Measurements from ENCODE around the gene CCDC88A. TPM values are rescaled to one million over a fixed set of nuclear protein-coding genes. Genes with fewer than 3 reads are reported as not detected.
"Not testable (repeated sequence)": the region's sequence is repeated elsewhere in the genome, so short reads cannot be mapped to it uniquely, and the experiment has no call there.

CCDC88A gene, protein sequence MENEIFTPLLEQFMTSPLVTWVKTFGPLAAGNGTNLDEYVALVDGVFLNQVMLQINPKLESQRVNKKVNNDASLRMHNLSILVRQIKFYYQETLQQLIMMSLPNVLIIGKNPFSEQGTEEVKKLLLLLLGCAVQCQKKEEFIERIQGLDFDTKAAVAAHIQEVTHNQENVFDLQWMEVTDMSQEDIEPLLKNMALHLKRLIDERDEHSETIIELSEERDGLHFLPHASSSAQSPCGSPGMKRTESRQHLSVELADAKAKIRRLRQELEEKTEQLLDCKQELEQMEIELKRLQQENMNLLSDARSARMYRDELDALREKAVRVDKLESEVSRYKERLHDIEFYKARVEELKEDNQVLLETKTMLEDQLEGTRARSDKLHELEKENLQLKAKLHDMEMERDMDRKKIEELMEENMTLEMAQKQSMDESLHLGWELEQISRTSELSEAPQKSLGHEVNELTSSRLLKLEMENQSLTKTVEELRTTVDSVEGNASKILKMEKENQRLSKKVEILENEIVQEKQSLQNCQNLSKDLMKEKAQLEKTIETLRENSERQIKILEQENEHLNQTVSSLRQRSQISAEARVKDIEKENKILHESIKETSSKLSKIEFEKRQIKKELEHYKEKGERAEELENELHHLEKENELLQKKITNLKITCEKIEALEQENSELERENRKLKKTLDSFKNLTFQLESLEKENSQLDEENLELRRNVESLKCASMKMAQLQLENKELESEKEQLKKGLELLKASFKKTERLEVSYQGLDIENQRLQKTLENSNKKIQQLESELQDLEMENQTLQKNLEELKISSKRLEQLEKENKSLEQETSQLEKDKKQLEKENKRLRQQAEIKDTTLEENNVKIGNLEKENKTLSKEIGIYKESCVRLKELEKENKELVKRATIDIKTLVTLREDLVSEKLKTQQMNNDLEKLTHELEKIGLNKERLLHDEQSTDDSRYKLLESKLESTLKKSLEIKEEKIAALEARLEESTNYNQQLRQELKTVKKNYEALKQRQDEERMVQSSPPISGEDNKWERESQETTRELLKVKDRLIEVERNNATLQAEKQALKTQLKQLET (N-terminal part only)
- 10 to 100 TPM; 41.6 to 94.2 (median 65.4) TPM for polyA plus RNA-seq (ENCODE audit: insufficient read length in 10 of 10)
- long read RNA-seq, donor 1, partial matches to known transcripts, result 12 of 14 reads
- long read RNA-seq, donor 1, other reads (novel, unspliced or antisense), result 0 of 14 reads
- long read RNA-seq, donor 2, partial matches to known transcripts, result 13 of 13 reads
- long read RNA-seq, donor 2, other reads (novel, unspliced or antisense), result 0 of 13 reads
- long read RNA-seq, donor 3, result 0 reads
- long read RNA-seq, donor 4, partial matches to known transcripts, result 0 of 1 reads
- long read RNA-seq, donor 4, other reads (novel, unspliced or antisense), result 0 of 1 reads
- long read RNA-seq, donor 5, partial matches to known transcripts, result 0 of 4 reads
- long read RNA-seq, donor 5, other reads (novel, unspliced or antisense), result 0 of 4 reads
- long read RNA-seq, donor 6, partial matches to known transcripts, result 0 of 6 reads
- long read RNA-seq, donor 6, other reads (novel, unspliced or antisense), result 0 of 6 reads
- long read RNA-seq, donor 7, full-length matches to known transcripts, result 2 of 2 reads
- long read RNA-seq, donor 7, partial matches to known transcripts, result 0 of 2 reads
- long read RNA-seq, donor 7, other reads (novel, unspliced or antisense), result 0 of 2 reads
- long read RNA-seq, donor 8, full-length matches to known transcripts, result 2 of 13 reads
- long read RNA-seq, donor 8, partial matches to known transcripts, result 11 of 13 reads
- long read RNA-seq, donor 8, other reads (novel, unspliced or antisense), result 0 of 13 reads
- long read RNA-seq, donor 9, full-length matches to known transcripts, result 3 of 3 reads
- long read RNA-seq, donor 9, partial matches to known transcripts, result 0 of 3 reads
- long read RNA-seq, donor 9, other reads (novel, unspliced or antisense), result 0 of 3 reads

GRCh38 chr2:55419679-55420438 lies at the start of gene CCDC88A:
Gene CCDC88A (minus strand): TSS chr2:55419856. CDS start chr2:55419079, 777 bp downstream.
- peak; percentile 98 to 100 (median 99) for DNase-seq

- DNase-seq, result no peak
Observed at GRCh38 chr2:55461679-55462078, 42.0 kb upstream of the CCDC88A start.

DNA sequence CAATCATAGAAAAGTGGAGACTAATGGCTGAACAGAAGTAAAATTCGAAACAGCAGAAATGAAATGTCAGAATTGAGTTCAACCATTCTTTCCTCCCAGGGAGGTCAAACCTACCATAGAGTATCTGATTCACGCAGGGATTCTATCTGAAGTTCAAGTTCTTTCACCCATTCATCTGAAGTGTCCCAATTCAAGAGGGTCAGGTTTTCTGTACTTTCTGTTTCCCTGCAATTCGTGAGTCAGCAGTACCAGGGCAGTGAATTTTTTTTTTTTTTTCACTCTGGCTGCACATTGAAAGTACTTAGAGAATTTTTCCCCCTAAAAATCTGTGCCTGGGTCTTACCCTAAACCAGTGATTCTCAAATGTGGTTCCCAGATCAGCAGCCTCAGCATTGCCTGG lies 40.9 kb upstream of the CCDC88A start:
- no peak for DNase-seq

DNA sequence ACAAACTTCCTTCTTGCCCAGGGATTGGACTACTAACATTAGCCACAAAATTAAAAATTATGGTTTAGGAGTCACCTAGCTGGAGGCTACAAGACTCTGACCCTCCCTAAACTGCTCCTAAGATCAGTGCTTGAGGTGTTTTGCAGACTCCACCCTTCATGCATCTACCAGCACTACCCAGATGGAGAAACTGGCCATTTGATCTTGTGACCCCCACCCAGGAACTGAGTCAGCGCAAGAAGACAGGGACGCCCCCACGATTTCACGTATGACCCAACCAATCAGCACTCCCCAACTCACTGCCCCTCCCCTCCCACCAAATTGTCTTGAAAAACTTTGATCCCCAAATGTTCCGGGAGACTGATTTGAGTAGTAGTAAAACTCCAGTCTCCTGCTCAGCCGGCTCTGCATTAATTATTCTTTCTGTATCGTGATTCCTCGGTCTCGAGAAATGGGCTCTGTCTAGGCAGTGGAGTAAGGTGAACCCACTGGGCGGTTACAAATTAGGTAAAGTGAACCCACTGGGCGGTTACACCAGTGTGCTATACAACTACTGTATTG lies 40.1 kb upstream of the CCDC88A start:
- no peak for DNase-seq

DNA sequence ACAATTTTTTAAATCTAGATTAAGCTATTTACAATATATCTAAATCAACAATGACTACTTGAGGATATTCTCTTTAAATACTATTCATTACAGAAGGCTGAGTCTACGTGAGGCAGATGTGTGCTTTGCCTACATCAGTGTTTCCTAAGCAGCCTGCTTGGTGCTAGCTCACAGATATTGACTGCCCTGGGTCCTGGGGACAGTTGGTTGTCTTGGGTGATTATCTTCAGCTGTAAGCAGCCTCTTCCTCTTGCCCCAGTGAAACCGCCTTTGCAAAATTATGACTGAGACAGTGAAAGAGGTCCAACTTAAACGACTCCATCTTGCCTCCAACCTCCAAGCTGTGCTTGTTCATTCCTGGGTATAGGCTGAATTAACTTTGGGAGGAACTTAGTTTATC lies 39.6 kb upstream of the CCDC88A start:
- DNase-seq, result no peak

DNA sequence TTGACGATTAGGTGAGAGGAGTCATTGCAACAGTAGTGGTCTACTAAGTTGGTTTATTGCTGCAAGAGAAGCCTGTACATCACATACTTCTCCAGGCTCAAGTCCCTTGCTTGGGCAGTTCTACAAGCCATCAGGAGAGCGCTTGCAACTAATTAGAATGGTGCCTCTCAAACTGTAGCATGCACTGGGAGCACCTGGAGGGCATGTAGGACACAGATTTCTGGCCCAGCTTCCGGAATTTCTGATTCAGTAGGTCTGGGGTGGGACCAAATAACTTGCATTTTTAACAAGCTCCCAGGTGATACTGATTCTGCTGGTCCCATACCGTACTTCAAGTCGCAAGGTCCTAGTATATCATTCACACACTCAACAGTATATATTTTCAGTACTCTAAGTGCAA lies 34.5 kb upstream of the CCDC88A start:
- no peak for DNase-seq

DNA sequence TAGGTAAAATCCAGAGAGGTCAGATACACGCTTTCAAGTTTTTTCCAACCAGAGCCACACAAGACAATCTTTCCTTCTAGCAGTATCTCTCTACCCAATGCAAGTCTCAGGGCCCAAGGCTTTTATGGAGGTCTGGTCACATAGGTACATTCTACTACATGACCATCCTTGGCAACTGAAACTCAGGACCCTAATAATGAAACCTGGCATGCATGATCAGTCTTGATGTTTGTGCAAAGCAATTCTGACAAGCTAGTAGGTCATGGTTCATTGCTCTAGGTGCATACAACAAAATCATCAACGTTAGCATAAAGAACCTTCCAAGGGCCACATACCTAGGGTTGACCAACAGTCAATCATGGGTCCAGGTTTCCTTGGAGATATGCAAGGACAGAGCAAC lies 33.2 kb upstream of the CCDC88A start:
- DNase-seq, result no peak

- DNase-seq, result peak in 2 of 3 donors; percentile 10 to 24
Observed at GRCh38 chr2:55451699-55452098, 32.0 kb upstream of the CCDC88A start.

DNA sequence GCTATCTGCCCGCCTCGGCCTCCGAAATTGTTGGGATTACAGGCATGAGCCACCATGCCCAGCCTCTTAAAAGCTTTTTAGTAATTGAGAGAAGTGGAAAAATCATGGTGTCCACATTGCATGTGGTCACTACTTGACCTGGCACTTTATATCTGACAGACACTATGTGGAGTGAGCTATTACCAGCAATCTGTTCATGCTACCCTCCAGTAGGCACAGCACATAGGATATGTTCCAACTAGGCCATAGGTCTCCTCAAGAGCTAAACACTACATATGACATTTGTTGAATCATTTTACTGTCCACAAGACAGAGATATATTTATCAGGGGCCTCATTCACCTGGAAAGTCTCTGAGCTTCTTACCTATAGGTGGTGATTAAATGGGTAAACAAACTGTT lies 30.4 kb upstream of the CCDC88A start:
- not testable (repeated sequence) for DNase-seq

- not testable (repeated sequence) for DNase-seq
Observed at GRCh38 chr2:55442045-55442760, 22.5 kb upstream of the CCDC88A start.

- no peak for DNase-seq
Observed at GRCh38 chr2:55441280-55441892, 21.7 kb upstream of the CCDC88A start.

DNA sequence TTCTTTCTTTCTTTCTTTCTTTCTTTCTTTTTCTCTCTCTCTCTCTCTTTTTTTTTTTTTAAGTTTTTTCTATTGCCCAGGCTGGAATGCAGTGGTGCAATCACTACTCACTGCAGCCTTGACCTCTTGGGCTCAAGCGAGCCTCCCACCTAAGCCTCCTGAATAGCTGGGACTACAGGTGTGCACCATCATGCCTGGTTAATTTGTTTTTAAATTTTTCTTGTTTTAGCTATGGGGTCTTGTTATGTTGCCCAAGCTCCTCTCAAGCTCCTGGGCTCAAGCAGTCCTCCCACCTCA lies 19.4 kb upstream of the CCDC88A start:
- no peak for DNase-seq

- DNase-seq, result no peak
Observed at GRCh38 chr2:55438391-55439100, 18.9 kb upstream of the CCDC88A start.

- DNase-seq, result no peak
Observed at GRCh38 chr2:55437515-55438390, 18.1 kb upstream of the CCDC88A start.

DNA sequence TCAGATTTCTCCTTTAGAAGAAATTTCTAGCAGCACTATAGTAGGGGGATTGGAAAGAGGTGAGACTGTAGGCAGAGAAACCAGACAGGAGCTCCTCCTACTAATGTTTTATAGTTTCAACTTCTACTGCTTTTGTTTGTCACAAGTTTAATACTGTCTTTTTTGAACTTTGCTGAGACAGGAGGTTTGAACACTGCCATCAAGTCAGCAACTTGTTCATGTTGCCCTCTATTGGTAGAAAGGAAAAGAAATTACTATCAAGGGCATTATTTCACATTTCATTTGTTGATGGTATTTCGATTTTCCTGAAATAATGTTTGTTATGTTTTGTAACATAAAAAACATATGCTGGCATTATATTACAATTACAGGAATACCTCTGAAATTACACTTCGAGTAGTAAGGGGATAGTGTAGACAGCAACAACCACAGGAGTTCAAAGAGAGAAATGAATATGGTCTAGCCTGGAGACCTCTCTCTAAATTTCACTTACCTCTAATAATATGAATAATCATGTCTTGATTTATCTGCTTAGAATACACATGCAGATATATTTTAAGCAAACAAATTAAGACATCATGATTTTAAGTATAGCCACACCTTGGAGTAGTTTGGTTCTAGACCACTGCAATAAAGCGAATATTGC lies 12.4 kb upstream of the CCDC88A start:
- peak in 1 of 3 donors; percentile 47 for DNase-seq

All from muscle of back (tissue), 13 donors.